HepG2 (cell line): ENCODE measurements around the gene MSMB. TPM values are rescaled to one million over a fixed set of nuclear protein-coding genes. Genes with fewer than 3 reads are reported as not detected.

Experiments
- AKAP8 ChIP-seq: sonication (generic); formaldehyde crosslinking; IDR thresholded peaks from 2 replicates; pipeline ENCODE4 v1.5.1; 2020; ENCODE audit warnings: mild to moderate bottlenecking, missing genetic modification reagents
- ATF3 ChIP-seq: sonication (generic); formaldehyde crosslinking; IDR thresholded peaks from 2 replicates; pipeline ENCODE4 v1.4.0; 2020; ENCODE audit warnings: missing genetic modification reagents
- ATF4 ChIP-seq, 2 experiments: fragments of 450-650 bp in 1 of 2; sonication (generic) in 1 of 2; formaldehyde crosslinking; IDR thresholded peaks; 2 replicates each; pipeline versions ENCODE4 v1.5.0 to v1.8.0; 2020 to 2022; ENCODE audit warnings: mild to moderate bottlenecking in 1 of 2, missing genetic modification reagents in 1 of 2
- ATF7-NPFF ChIP-seq: sonication (generic); formaldehyde crosslinking; IDR thresholded peaks from 2 replicates; pipeline ENCODE4 v1.8.1; 2023; ENCODE audit warnings: mild to moderate bottlenecking, low read depth, missing genetic modification reagents, moderate library complexity
- HDAC2 ChIP-seq: sonication (generic); formaldehyde crosslinking; IDR thresholded peaks from 2 replicates; pipeline ENCODE4 v1.4.0; 2020; ENCODE audit warnings: missing genetic modification reagents
- HNRNPLL ChIP-seq: fragments of 200-400 bp; formaldehyde crosslinking; IDR thresholded peaks from 2 replicates; pipeline ENCODE4 v1.6.1; 2017; ENCODE audit warnings: mild to moderate bottlenecking, low read depth, low read length; ENCODE audit not compliant: poor library complexity, severe bottlenecking
- KAT7 ChIP-seq: IDR thresholded peaks from 2 replicates; pipeline ENCODE4 v1.6.1; 2018; ENCODE audit warnings: borderline replicate concordance, missing compliant biosample characterization
- MZF1 ChIP-seq: sonication (generic); formaldehyde crosslinking; IDR thresholded peaks from 2 replicates; pipeline ENCODE4 v1.8.1; 2023; ENCODE audit warnings: mild to moderate bottlenecking, missing genetic modification reagents, borderline replicate concordance
- NR2F6 ChIP-seq, 2 experiments: IDR thresholded peaks; 2 replicates each; pipeline ENCODE4 v1.6.1; 2016; ENCODE audit warnings: antibody characterized with exemption in 1 of 2, mild to moderate bottlenecking in 1 of 2
- RFX1 ChIP-seq: fragments of 450-650 bp; IDR thresholded peaks from 2 replicates; pipeline ENCODE4 v1.6.1; 2017
- RFX3 ChIP-seq: IDR thresholded peaks from 2 replicates; pipeline ENCODE4 v1.6.1; 2016; ENCODE audit warnings: missing biosample characterization, missing genetic modification reagents
- SATB2 ChIP-seq: sonication (generic); formaldehyde crosslinking; IDR thresholded peaks from 2 replicates; pipeline ENCODE4 v1.5.0; 2020; ENCODE audit warnings: missing genetic modification reagents
- SKIL ChIP-seq: sonication (generic); formaldehyde crosslinking; IDR thresholded peaks from 2 replicates; pipeline ENCODE4 v1.8.0; 2022; ENCODE audit warnings: missing genetic modification reagents, mild to moderate bottlenecking, moderate library complexity, borderline replicate concordance
- SMAD9 ChIP-seq: sonication (generic); formaldehyde crosslinking; IDR thresholded peaks from 2 replicates; pipeline ENCODE4 v1.5.1; 2020; ENCODE audit warnings: mild to moderate bottlenecking, missing genetic modification reagents
- TMF1 ChIP-seq: sonication (generic); formaldehyde crosslinking; IDR thresholded peaks from 2 replicates; pipeline ENCODE4 v1.8.1; 2022; ENCODE audit warnings: low read depth, missing genetic modification reagents
- ZBTB34 ChIP-seq: sonication (generic); formaldehyde crosslinking; IDR thresholded peaks from 2 replicates; pipeline ENCODE4 v1.8.0; 2022; ENCODE audit warnings: mild to moderate bottlenecking, missing genetic modification reagents
- ZFP36 ChIP-seq: fragments of 150-350 bp; IDR thresholded peaks from 2 replicates; pipeline ENCODE4 v1.6.1; 2018; ENCODE audit warnings: borderline replicate concordance, low read length, low read depth; ENCODE audit not compliant: partially characterized antibody
- ZFP37 ChIP-seq: sonication (generic); formaldehyde crosslinking; IDR thresholded peaks from 2 replicates; pipeline ENCODE4 v1.4.0; 2020; ENCODE audit warnings: missing genetic modification reagents, borderline replicate concordance
- ZNF224 ChIP-seq: sonication (generic); formaldehyde crosslinking; IDR thresholded peaks from 2 replicates; pipeline ENCODE4 v1.5.0; 2020; ENCODE audit warnings: mild to moderate bottlenecking, missing genetic modification reagents
- ZNF275 ChIP-seq: sonication (generic); formaldehyde crosslinking; IDR thresholded peaks from 2 replicates; pipeline ENCODE4 v1.8.0; 2022; ENCODE audit warnings: missing genetic modification reagents, mild to moderate bottlenecking, inconsistent platforms, borderline replicate concordance
- ZNF574 ChIP-seq: sonication (generic); formaldehyde crosslinking; IDR thresholded peaks from 2 replicates; pipeline ENCODE4 v1.4.0; 2020; ENCODE audit warnings: missing genetic modification reagents
- ZNF672 ChIP-seq: sonication (generic); formaldehyde crosslinking; IDR thresholded peaks from 2 replicates; pipeline ENCODE4 v1.8.1; 2022; ENCODE audit warnings: missing genetic modification reagents
- polyA plus RNA-seq, 8 experiments: library from polyadenylated mRNA; depleted of rRNA in 3 of 8; stranded (reverse) in 7 of 8; unstranded in 1 of 8; fragments of >200 nt; fragmentation: Illumina TruSeq in 4 of 8; extraction: Trizol in 4 of 8; gene quantifications; 2 replicates each; pipeline versions ENCODE4 v1.2.1 to v1.2.3, GENCODE V29; 2011 to 2016; ENCODE audit warnings: low read depth in 4 of 8, missing spikeins in 1 of 8, mixed read lengths in 1 of 8; ENCODE audit not compliant: insufficient read depth in 1 of 8
- total RNA-seq, 5 experiments: library from RNA; depleted of rRNA; stranded (reverse); fragments of >200 nt; fragmentation: Illumina TruSeq; extraction: Trizol; gene quantifications; 2 replicates each; pipeline ENCODE4 v1.2.3, GENCODE V29; 2016; ENCODE audit warnings: low read depth in 1 of 5

MSMB gene
- total and polyA plus RNA-seq, 2 of the 13 experiments (the other 11 are each of a cell fraction or from before 2014, with no cell fraction given), result 0.84 TPM; not detected in 1

GRCh38 chr10:46033602-46034011 is 12.5 kb downstream of the MSMB start (continued):
- TF ChIP-seq ZNF275 (CRISPR knock-in tag) (no peak), ATF7-NPFF (CRISPR knock-in tag) (no peak), ZFP37 (no peak), ZFP36 (no peak), ATF3 (CRISPR knock-in tag) (no peak), RFX3 (CRISPR knock-in tag) (no peak), NR2F6 (IDR thresholded peaks at IDR 0.05) (0 out of 2 replicates have a peak, but pooled peaks have one; percentile 38), NR2F6 (CRISPR knock-in tag; IDR thresholded peaks at IDR 0.05) (peak; percentile 53; the same call in 1 of the 2 replicates), MZF1 (CRISPR knock-in tag) (no peak), ZBTB34 (CRISPR knock-in tag) (peak; percentile 37; the same call in 1 of the 2 replicates), KAT7 (CRISPR knock-in tag) (no peak), TMF1 (CRISPR knock-in tag) (no peak), HNRNPLL (no peak), AKAP8 (no peak), SMAD9 (CRISPR knock-in tag) (no peak), ZNF574 (CRISPR knock-in tag) (peak; percentile 54; the same call in 1 of the 2 replicates), SATB2 (no peak), RFX1 (no peak), HDAC2 (peak; percentile 34; the same call in 1 of the 2 replicates), SKIL (CRISPR knock-in tag) (no peak), ZNF672 (no peak), ZNF224 (no peak), ATF4 (CRISPR knock-in tag; IDR thresholded peaks at IDR 0.05) (no peak)
